Measurements from ENCODE around the gene ARL3.
"Not testable (repeated sequence)": the region's sequence is repeated elsewhere in the genome, so short reads cannot be mapped to it uniquely, and the experiment has no call there.

The ARL3 gene

GRCh38 chr10:102713814-102714620 lies at the start of gene ARL3:
Gene ARL3 (minus strand): TSS chr10:102714397. CDS start chr10:102714275, 122 bp downstream.
- peak; percentile 96 for DNase-seq

GRCh38 chr10:102763037-102763607 lies 48.9 kb upstream of the ARL3 start:
- no peak for DNase-seq

GRCh38 chr10:102762401-102763015 lies 48.3 kb upstream of the ARL3 start:
- no peak for DNase-seq

GRCh38 chr10:102761981-102762380 lies 47.8 kb upstream of the ARL3 start:
- DNase-seq: no peak

GRCh38 chr10:102759497-102760210 lies 45.5 kb upstream of the ARL3 start:
- DNase-seq: no peak

GRCh38 chr10:102758933-102759262 lies 44.7 kb upstream of the ARL3 start:
- DNase-seq: not testable (repeated sequence)

GRCh38 chr10:102758240-102758932 lies 44.2 kb upstream of the ARL3 start:
- no peak for DNase-seq

GRCh38 chr10:102757323-102757722 lies 43.1 kb upstream of the ARL3 start:
- no peak for DNase-seq

- DNase-seq: no peak
Observed at GRCh38 chr10:102753718-102754117, 39.5 kb upstream of the ARL3 start.

GRCh38 chr10:102752934-102753664 lies 38.9 kb upstream of the ARL3 start:
- no peak for DNase-seq

GRCh38 chr10:102752266-102752930 lies 38.2 kb upstream of the ARL3 start:
- no peak for DNase-seq

- no peak for DNase-seq
Observed at GRCh38 chr10:102745157-102745556, 31.0 kb upstream of the ARL3 start.

- no peak for DNase-seq
Observed at GRCh38 chr10:102744374-102745051, 30.3 kb upstream of the ARL3 start.

- DNase-seq: peak; percentile 91
Observed at GRCh38 chr10:102743588-102744373, 29.6 kb upstream of the ARL3 start, which contains the start of gene WBP1L. Gene WBP1L (plus strand): TSS chr10:102743948. CDS start chr10:102744054, 106 bp downstream.

- DNase-seq: no peak
Observed at GRCh38 chr10:102743078-102743587, 28.9 kb upstream of the ARL3 start.

- not testable (repeated sequence) for DNase-seq
Observed at GRCh38 chr10:102742313-102742712, 28.1 kb upstream of the ARL3 start.

GRCh38 chr10:102741726-102742237 lies 27.6 kb upstream of the ARL3 start:
- no peak for DNase-seq

- DNase-seq: no peak
Observed at GRCh38 chr10:102740229-102740628, 26.0 kb upstream of the ARL3 start.

- DNase-seq: no peak
Observed at GRCh38 chr10:102738692-102739121, 24.5 kb upstream of the ARL3 start.
